A549 (cell line): ENCODE data around the gene ECM2.

Source experiments
- BHLHE40 ChIP-seq: IDR thresholded peaks from 2 replicates; pipeline ENCODE4 v1.6.1; 2012; ENCODE audit warnings: low read depth, low read length, inconsistent platforms
- CHD4 ChIP-seq: fragments of 200-600 bp; sonication (generic); IDR thresholded peaks from 2 replicates; pipeline ENCODE4 v1.6.1; 2016; ENCODE audit warnings: antibody characterized with exemption, mild to moderate bottlenecking, borderline replicate concordance
- CTCF ChIP-seq: fragments of >200 bp; sonication (Bioruptor Twin); formaldehyde crosslinking; IDR thresholded peaks from 3 replicates; pipeline ENCODE4 v1.5.1; 2016
- EP300 ChIP-seq, 2 experiments: fragments of >200 bp; sonication (Bioruptor Twin); formaldehyde crosslinking; IDR thresholded peaks; 2 replicates in 1 of 2; 3 replicates in 1 of 2; pipeline ENCODE4 v1.6.1; 2016 to 2017
- ESRRA ChIP-seq: fragments of 150-350 bp; IDR thresholded peaks from 2 replicates; pipeline ENCODE4 v1.6.1; 2014; ENCODE audit warnings: mild to moderate bottlenecking, low read length, borderline replicate concordance
- HEYL ChIP-seq: fragments of 250-450 bp; sonication (Bioruptor Pico); IDR thresholded peaks from 2 replicates; pipeline ENCODE4 v1.8.0; 2021; ENCODE audit warnings: mild to moderate bottlenecking, moderate library complexity
- JUN ChIP-seq, 2 experiments: fragments of >200 bp; sonication (Bioruptor Twin); formaldehyde crosslinking; IDR thresholded peaks; 2 replicates in 1 of 2; 3 replicates in 1 of 2; pipeline ENCODE4 v1.6.1; 2016 to 2017
- JUNB ChIP-seq: fragments of >200 bp; sonication (Bioruptor Twin); formaldehyde crosslinking; IDR thresholded peaks from 2 replicates; pipeline ENCODE4 v1.6.1; 2016
- PHF8 ChIP-seq: fragments of 200-600 bp; sonication (generic); IDR thresholded peaks from 2 replicates; pipeline ENCODE4 v1.6.1; 2016; ENCODE audit warnings: low read depth, mild to moderate bottlenecking, antibody characterized with exemption, moderate library complexity, borderline replicate concordance
- POLR2A ChIP-seq: IDR thresholded peaks from 2 replicates; pipeline ENCODE4 v1.6.1; 2012; ENCODE audit warnings: mild to moderate bottlenecking, low read length
- ZC3H11A ChIP-seq: fragments of 450-650 bp; IDR thresholded peaks from 2 replicates; pipeline ENCODE4 v1.6.1; 2014; ENCODE audit warnings: antibody characterized with exemption, mild to moderate bottlenecking
- TF ChIP-seq, protein P1 (sequence below): fragments of 250-450 bp; sonication (Bioruptor Pico); IDR thresholded peaks from 2 replicates; pipeline ENCODE4 v1.5.0; 2021; ENCODE audit warnings: mild to moderate bottlenecking, moderate library complexity, borderline replicate concordance
- TF ChIP-seq, protein P2 (sequence below): IDR thresholded peaks from 2 replicates; pipeline ENCODE4 v1.6.1; 2012
- TF ChIP-seq, protein P3 (sequence below): fragments of 200-600 bp; sonication (generic); IDR thresholded peaks from 2 replicates; pipeline ENCODE4 v1.6.1; 2016; ENCODE audit warnings: antibody characterized with exemption, mild to moderate bottlenecking, moderate library complexity

GRCh38 chr9:92493749-92494387 lies 41.9 kb downstream of the ECM2 start:
- no peak for TF ChIP-seq CTCF
- TF ChIP-seq JUN (IDR thresholded peaks at IDR 0.05) = no peak
- TF ChIP-seq POLR2A = no peak
- TF ChIP-seq ESRRA = no peak
- no peak for TF ChIP-seq EP300 (IDR thresholded peaks at IDR 0.05)
- TF ChIP-seq, protein P1, sequence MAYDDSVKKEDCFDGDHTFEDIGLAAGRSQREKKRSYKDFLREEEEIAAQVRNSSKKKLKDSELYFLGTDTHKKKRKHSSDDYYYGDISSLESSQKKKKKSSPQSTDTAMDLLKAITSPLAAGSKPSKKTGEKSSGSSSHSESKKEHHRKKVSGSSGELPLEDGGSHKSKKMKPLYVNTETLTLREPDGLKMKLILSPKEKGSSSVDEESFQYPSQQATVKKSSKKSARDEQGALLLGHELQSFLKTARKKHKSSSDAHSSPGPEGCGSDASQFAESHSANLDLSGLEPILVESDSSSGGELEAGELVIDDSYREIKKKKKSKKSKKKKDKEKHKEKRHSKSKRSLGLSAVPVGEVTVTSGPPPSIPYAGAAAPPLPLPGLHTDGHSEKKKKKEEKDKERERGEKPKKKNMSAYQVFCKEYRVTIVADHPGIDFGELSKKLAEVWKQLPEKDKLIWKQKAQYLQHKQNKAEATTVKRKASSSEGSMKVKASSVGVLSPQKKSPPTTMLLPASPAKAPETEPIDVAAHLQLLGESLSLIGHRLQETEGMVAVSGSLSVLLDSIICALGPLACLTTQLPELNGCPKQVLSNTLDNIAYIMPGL = no peak
- TF ChIP-seq CHD4 = no peak
- no peak for TF ChIP-seq BHLHE40
- TF ChIP-seq, protein P2, sequence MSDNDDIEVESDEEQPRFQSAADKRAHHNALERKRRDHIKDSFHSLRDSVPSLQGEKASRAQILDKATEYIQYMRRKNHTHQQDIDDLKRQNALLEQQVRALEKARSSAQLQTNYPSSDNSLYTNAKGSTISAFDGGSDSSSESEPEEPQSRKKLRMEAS = no peak
- TF ChIP-seq PHF8 = no peak
- no peak for TF ChIP-seq HEYL (CRISPR knock-in tag)
- no peak for TF ChIP-seq JUNB
- TF ChIP-seq, protein P3, sequence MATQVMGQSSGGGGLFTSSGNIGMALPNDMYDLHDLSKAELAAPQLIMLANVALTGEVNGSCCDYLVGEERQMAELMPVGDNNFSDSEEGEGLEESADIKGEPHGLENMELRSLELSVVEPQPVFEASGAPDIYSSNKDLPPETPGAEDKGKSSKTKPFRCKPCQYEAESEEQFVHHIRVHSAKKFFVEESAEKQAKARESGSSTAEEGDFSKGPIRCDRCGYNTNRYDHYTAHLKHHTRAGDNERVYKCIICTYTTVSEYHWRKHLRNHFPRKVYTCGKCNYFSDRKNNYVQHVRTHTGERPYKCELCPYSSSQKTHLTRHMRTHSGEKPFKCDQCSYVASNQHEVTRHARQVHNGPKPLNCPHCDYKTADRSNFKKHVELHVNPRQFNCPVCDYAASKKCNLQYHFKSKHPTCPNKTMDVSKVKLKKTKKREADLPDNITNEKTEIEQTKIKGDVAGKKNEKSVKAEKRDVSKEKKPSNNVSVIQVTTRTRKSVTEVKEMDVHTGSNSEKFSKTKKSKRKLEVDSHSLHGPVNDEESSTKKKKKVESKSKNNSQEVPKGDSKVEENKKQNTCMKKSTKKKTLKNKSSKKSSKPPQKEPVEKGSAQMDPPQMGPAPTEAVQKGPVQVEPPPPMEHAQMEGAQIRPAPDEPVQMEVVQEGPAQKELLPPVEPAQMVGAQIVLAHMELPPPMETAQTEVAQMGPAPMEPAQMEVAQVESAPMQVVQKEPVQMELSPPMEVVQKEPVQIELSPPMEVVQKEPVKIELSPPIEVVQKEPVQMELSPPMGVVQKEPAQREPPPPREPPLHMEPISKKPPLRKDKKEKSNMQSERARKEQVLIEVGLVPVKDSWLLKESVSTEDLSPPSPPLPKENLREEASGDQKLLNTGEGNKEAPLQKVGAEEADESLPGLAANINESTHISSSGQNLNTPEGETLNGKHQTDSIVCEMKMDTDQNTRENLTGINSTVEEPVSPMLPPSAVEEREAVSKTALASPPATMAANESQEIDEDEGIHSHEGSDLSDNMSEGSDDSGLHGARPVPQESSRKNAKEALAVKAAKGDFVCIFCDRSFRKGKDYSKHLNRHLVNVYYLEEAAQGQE = no peak
- TF ChIP-seq ZC3H11A = no peak
